Stimulated activated CD4-positive, alpha-beta T cell treated with anti-CD3 and anti-CD28 coated beads, Interleukin-4, amount 100 ng/mL, for 48 hours (primary cell): ENCODE measurements around the gene KPNA5.
"Not testable (repeated sequence)": the region's sequence is repeated elsewhere in the genome, so short reads cannot be mapped to it uniquely, and the experiment has no call there.

ENCODE experiments used
- DNase-seq, 2 donors: peaks; one replicate each; pipeline ENCODE4 v3.0.0-alpha.2; 2020; ENCODE audit warnings: low read depth in 2 of 2

The KPNA5 gene

GRCh38 chr6:116680880-116681672 lies at the start of gene KPNA5:
KPNA5 (plus strand) TSS chr6:116681211; CDS start chr6:116681335, 124 bp downstream.
- DNase-seq = peak; percentile 84 to 92

GRCh38 chr6:116631379-116631990 lies 49.5 kb upstream of the KPNA5 start:
- DNase-seq = no peak

GRCh38 chr6:116633685-116634084 lies 47.3 kb upstream of the KPNA5 start:
- no peak for DNase-seq

- DNase-seq = no peak
Measured at GRCh38 chr6:116648156-116648555, 32.9 kb upstream of the KPNA5 start.

GRCh38 chr6:116649129-116649528 lies 31.9 kb upstream of the KPNA5 start:
- no peak for DNase-seq

- DNase-seq = no peak
Measured at GRCh38 chr6:116651916-116652315, 29.1 kb upstream of the KPNA5 start.

GRCh38 chr6:116661594-116661993 lies 19.4 kb upstream of the KPNA5 start:
- DNase-seq = no peak

- DNase-seq = no peak
Measured at GRCh38 chr6:116662202-116662601, 18.8 kb upstream of the KPNA5 start.

GRCh38 chr6:116663308-116663707 lies 17.7 kb upstream of the KPNA5 start:
- DNase-seq = no peak

GRCh38 chr6:116664169-116664568 lies 16.8 kb upstream of the KPNA5 start:
- DNase-seq = not testable (repeated sequence)

- DNase-seq = no peak
Measured at GRCh38 chr6:116665464-116665863, 15.5 kb upstream of the KPNA5 start.

- no peak for DNase-seq
Measured at GRCh38 chr6:116666869-116667268, 14.1 kb upstream of the KPNA5 start.

- DNase-seq = no peak
Measured at GRCh38 chr6:116667623-116668022, 13.4 kb upstream of the KPNA5 start.

- no peak for DNase-seq
Measured at GRCh38 chr6:116672306-116672705, 8.7 kb upstream of the KPNA5 start.

- no peak for DNase-seq
Measured at GRCh38 chr6:116676021-116676420, 5.0 kb upstream of the KPNA5 start.

- DNase-seq = no peak
Measured at GRCh38 chr6:116682334-116682712, 1.3 kb downstream of the KPNA5 start.

- DNase-seq = no peak
Measured at GRCh38 chr6:116685437-116685993, 4.5 kb downstream of the KPNA5 start.

- DNase-seq = not testable (repeated sequence)
Measured at GRCh38 chr6:116686475-116687101, 5.6 kb downstream of the KPNA5 start.

- DNase-seq = no peak
Measured at GRCh38 chr6:116691154-116691553, 10.1 kb downstream of the KPNA5 start.

- not testable (repeated sequence) for DNase-seq
Measured at GRCh38 chr6:116692873-116693272, 11.9 kb downstream of the KPNA5 start.

- not testable (repeated sequence) for DNase-seq
Measured at GRCh38 chr6:116693275-116693674, 12.3 kb downstream of the KPNA5 start.

- DNase-seq = no peak
Measured at GRCh38 chr6:116695401-116695800, 14.4 kb downstream of the KPNA5 start.

- DNase-seq = no peak
Measured at GRCh38 chr6:116697480-116697879, 16.5 kb downstream of the KPNA5 start.
